B cell (primary cell): Measurements from ENCODE around the gene SHLD1. TPM values are rescaled to one million over a fixed set of nuclear protein-coding genes. Genes with fewer than 3 reads are reported as not detected.
A peak's percentile ranks its signal among the peaks of the same experiment; 100 is the strongest.

ENCODE experiments used
- ATAC-seq: fragments of 200-7000 bp; cut with Tn5 transposase; one replicate; pipeline ENCODE4 v1.10.0; 2021; ENCODE audit warnings: low read depth, mild to moderate bottlenecking, moderate number of reproducible peaks, moderate library complexity
- CTCF ChIA-PET: fragments of 350-600 bp; sonication (Branson Sonifier 250); formaldehyde crosslinking; loops from one replicate; lab custom pipeline; 2021; ENCODE audit warnings: antibody characterized with exemption, inconsistent platforms; lab: Charles Lee
- POLR2A ChIA-PET: fragments of 350-600 bp; sonication (Branson Sonifier 250); formaldehyde crosslinking; loops from one replicate; lab custom pipeline; 2021; ENCODE audit warnings: antibody characterized with exemption; lab: Charles Lee
- DNase-seq: peaks from one replicate; pipeline ENCODE4 v3.0.0; 2013
- H2AFZ ChIP-seq: 2 replicates; pipeline ENCODE4 v1.6.1; 2012; ENCODE audit warnings: mild to moderate bottlenecking, low read depth, low read length; ENCODE audit not compliant: insufficient read depth, poor library complexity, severe bottlenecking
- H3K27ac ChIP-seq, 2 donors: 1 replicate in 1 of 2; 2 replicates in 1 of 2; pipeline ENCODE4 v1.5.1; 2012 to 2013; ENCODE audit warnings: low read length in 2 of 2, mild to moderate bottlenecking in 2 of 2, moderate library complexity in 1 of 2
- H3K27me3 ChIP-seq, 4 experiments: fragments of 200-600 bp in 1 of 4; sonication (generic) in 1 of 4; replicated peaks in 1 of 4; 1 replicate in 2 of 4; 2 replicates in 2 of 4; pipeline versions ENCODE4 v1.6.1 to v1.7.0; 2013 to 2016; ENCODE audit warnings: low read length in 3 of 4, mild to moderate bottlenecking in 2 of 4, mixed read lengths in 1 of 4, moderate library complexity in 1 of 4; ENCODE audit not compliant: insufficient read depth in 4 of 4, control insufficient read depth in 3 of 4; ENCODE audit errors: control extremely low read depth in 1 of 4
- H3K36me3 ChIP-seq, 2 experiments: replicated peaks in 1 of 2; 1 replicate in 1 of 2; 2 replicates in 1 of 2; pipeline versions ENCODE4 v1.6.1 to v1.7.1; 2013; ENCODE audit warnings: low read length in 1 of 2; ENCODE audit not compliant: insufficient read depth in 2 of 2, control insufficient read depth in 1 of 2; ENCODE audit errors: control extremely low read depth in 1 of 2, extremely low read depth in 1 of 2
- H3K4me1 ChIP-seq, 2 donors: fragments of 200-600 bp in 1 of 2; sonication (generic) in 1 of 2; 1 replicate in 1 of 2; 2 replicates in 1 of 2; pipeline versions ENCODE4 v1.5.1 to v1.6.1; 2013 to 2017; ENCODE audit warnings: low read length in 2 of 2; ENCODE audit not compliant: control insufficient read depth in 2 of 2, insufficient read depth in 2 of 2
- H3K4me2 ChIP-seq: replicated peaks from 2 replicates; pipeline ENCODE3; 2012; ENCODE audit warnings: mild to moderate bottlenecking, low read depth, low read length; ENCODE audit not compliant: poor library complexity, severe bottlenecking
- H3K4me3 ChIP-seq, 5 experiments: fragments of 200-600 bp in 1 of 5; sonication (generic) in 1 of 5; 1 replicate in 3 of 5; 2 replicates in 2 of 5; pipeline versions ENCODE4 v1.5.1 to v1.7.0; 2011 to 2016; ENCODE audit warnings: low read length in 4 of 5, mild to moderate bottlenecking in 4 of 5, low read depth in 2 of 5, control low read depth in 1 of 5, moderate library complexity in 1 of 5; ENCODE audit not compliant: insufficient read depth in 1 of 5; ENCODE audit errors: control extremely low read depth in 1 of 5, extremely low read depth in 1 of 5
- H3K79me2 ChIP-seq: fragments of 200-600 bp; sonication (generic); one replicate; pipeline ENCODE4 v1.6.0; 2016; ENCODE audit warnings: low read length; ENCODE audit not compliant: control insufficient read depth, insufficient read depth
- H3K9ac ChIP-seq: fragments of 200-600 bp; sonication (generic); 2 replicates; pipeline ENCODE4 v1.6.1; 2017; ENCODE audit warnings: mild to moderate bottlenecking, low read length, moderate library complexity
- H3K9me3 ChIP-seq, 3 donors: one replicate each; pipeline versions ENCODE4 v1.6.1 to v1.7.1; 2013; ENCODE audit warnings: low read length in 2 of 3; ENCODE audit not compliant: control insufficient read depth in 2 of 3, insufficient read depth in 1 of 3; ENCODE audit errors: control extremely low read depth in 1 of 3
- H4K20me1 ChIP-seq: 2 replicates; pipeline ENCODE4 v1.6.0; 2012; ENCODE audit warnings: mild to moderate bottlenecking, low read length; ENCODE audit not compliant: insufficient read depth, control insufficient read depth, poor library complexity, severe bottlenecking
- H3K27ac Mint-ChIP-seq: one replicate; pipeline ENCODE4 v1.8.0; 2021; ENCODE audit warnings: mixed read lengths
- H3K27me3 Mint-ChIP-seq: one replicate; pipeline ENCODE4 v1.8.0; 2021; ENCODE audit warnings: mixed read lengths
- H3K4me1 Mint-ChIP-seq: one replicate; pipeline ENCODE4 v1.8.0; 2021; ENCODE audit warnings: mixed read lengths
- H3K4me3 Mint-ChIP-seq: one replicate; pipeline ENCODE4 v1.8.0; 2021; ENCODE audit warnings: mixed read lengths
- H3K9me3 Mint-ChIP-seq: one replicate; pipeline ENCODE4 v1.8.0; 2022; ENCODE audit warnings: mixed read lengths; ENCODE audit not compliant: insufficient read depth
- EZH2 ChIP-seq: IDR thresholded peaks from 2 replicates; pipeline ENCODE4 v1.6.1; 2012; ENCODE audit warnings: borderline replicate concordance, low read depth, mild to moderate bottlenecking, moderate library complexity, low read length; ENCODE audit not compliant: insufficient read depth, poor library complexity, severe bottlenecking
- WGBS: methylation state at CpG from one replicate; pipeline ENCODE4 v1.1.5; 2013; ENCODE audit warnings: missing lambda C conversion rate; ENCODE audit not compliant: insufficient coverage; 5-methylcytosine and 5-hydroxymethylcytosine counted together
- intact Hi-C: fragments of 100-400 bp; cut with micrococcal nuclease; formaldehyde crosslinking; loops from one replicate; pipeline ENCODE4 v1.10.0; 2022
- polyA plus RNA-seq: library from polyadenylated mRNA; depleted of rRNA; stranded (reverse); fragments of >200 nt; gene quantifications from 2 replicates; pipeline ENCODE4 v1.2.3, GENCODE V29; 2012
- total RNA-seq, 2 donors: library from RNA; stranded (reverse); fragments of 120-200 nt in 1 of 2; gene quantifications; 1 replicate in 1 of 2; 2 replicates in 1 of 2; pipeline versions ENCODE4 v1.2.3 to v1.2.4, GENCODE V29; 2013 to 2022
- TF ChIP-seq, protein P1 (sequence below): fragments of 200-600 bp; IDR thresholded peaks from one replicate; pipeline ENCODE4 v1.8.0; 2022; ENCODE audit warnings: antibody characterized with exemption, mild to moderate bottlenecking

SHLD1 gene
- total and polyA plus RNA-seq, 2 donors (not counting 1 experiment from before 2014, with no cell fraction given), result 15.4 to 18.5 TPM

DNA sequence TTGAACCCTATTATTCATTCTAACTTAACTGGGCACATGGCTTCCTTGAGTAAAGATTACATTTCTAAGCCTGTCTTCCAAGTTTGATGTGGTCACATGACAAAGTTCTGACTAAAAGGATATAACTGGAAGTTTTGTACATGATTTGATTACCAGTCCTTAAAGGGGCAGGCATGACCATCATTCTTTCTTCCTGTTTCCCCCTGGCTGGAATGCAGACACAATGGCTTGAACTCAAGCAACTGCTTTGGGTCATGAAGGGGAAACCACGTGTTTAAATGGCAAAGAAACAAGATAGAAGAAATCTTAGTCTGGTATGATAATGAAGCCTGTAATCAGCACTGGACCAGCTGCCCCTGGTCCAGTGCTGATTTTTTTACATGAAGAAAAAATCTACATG is 15.6 kb upstream of the SHLD1 start:
- H3K9me3 Mint-ChIP-seq, result no peaks in the 10 kb centered on the region
- no peak overlapping the region for H3K27ac ChIP-seq
- H3K79me2 ChIP-seq, result no peaks in the 10 kb centered on the region
- no peak for ATAC-seq
- no peak overlapping the region for H3K9ac ChIP-seq
- peaks cover 17 to 18% of the 10 kb centered on the region in 2 donors for H3K4me1 ChIP-seq
- TF ChIP-seq EZH2, result no peak
- TF ChIP-seq, protein P1, sequence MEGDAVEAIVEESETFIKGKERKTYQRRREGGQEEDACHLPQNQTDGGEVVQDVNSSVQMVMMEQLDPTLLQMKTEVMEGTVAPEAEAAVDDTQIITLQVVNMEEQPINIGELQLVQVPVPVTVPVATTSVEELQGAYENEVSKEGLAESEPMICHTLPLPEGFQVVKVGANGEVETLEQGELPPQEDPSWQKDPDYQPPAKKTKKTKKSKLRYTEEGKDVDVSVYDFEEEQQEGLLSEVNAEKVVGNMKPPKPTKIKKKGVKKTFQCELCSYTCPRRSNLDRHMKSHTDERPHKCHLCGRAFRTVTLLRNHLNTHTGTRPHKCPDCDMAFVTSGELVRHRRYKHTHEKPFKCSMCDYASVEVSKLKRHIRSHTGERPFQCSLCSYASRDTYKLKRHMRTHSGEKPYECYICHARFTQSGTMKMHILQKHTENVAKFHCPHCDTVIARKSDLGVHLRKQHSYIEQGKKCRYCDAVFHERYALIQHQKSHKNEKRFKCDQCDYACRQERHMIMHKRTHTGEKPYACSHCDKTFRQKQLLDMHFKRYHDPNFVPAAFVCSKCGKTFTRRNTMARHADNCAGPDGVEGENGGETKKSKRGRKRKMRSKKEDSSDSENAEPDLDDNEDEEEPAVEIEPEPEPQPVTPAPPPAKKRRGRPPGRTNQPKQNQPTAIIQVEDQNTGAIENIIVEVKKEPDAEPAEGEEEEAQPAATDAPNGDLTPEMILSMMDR, result no peak
- H2AFZ ChIP-seq, result no peak overlapping the region
- no peak overlapping the region for H3K4me2 ChIP-seq
- WGBS, result 100% methylated on average over 1 of the region's 1 CpG
- ChIA-PET CTCF (interaction anchor here (0.9 kb wide), 1 partner anchor 54 kb away, joined by 3 read pairs; no protein-coding TSS in a partner anchor), POLR2A (interaction anchor here (0.6 kb wide), 1 partner anchor 652 kb away, joined by 6 read pairs; no protein-coding TSS in a partner anchor)
- peaks cover 25% of the 10 kb centered on the region for H3K4me1 Mint-ChIP-seq
- H3K27me3 Mint-ChIP-seq, result peaks cover 66% of the 10 kb centered on the region
- H3K27ac Mint-ChIP-seq, result no peak overlapping the region
- DNase-seq, result no peak
- intact Hi-C loops, result loop anchor here (5.0 kb wide), 1 partner anchor 42 kb away; no protein-coding TSS in a partner anchor
- H4K20me1 ChIP-seq, result peaks cover 7% of the 10 kb centered on the region
- H3K36me3 ChIP-seq, result no peaks in the 10 kb centered on the region
- peaks cover 0 to 7% (median 0%) of the 10 kb centered on the region in 3 donors for H3K9me3 ChIP-seq
- no peak overlapping the region for H3K4me3 Mint-ChIP-seq
- peaks cover 0 to 74% (median 44%) of the 10 kb centered on the region in 4 experiments for H3K27me3 ChIP-seq
- H3K4me3 ChIP-seq, result no peak overlapping the region

DNA sequence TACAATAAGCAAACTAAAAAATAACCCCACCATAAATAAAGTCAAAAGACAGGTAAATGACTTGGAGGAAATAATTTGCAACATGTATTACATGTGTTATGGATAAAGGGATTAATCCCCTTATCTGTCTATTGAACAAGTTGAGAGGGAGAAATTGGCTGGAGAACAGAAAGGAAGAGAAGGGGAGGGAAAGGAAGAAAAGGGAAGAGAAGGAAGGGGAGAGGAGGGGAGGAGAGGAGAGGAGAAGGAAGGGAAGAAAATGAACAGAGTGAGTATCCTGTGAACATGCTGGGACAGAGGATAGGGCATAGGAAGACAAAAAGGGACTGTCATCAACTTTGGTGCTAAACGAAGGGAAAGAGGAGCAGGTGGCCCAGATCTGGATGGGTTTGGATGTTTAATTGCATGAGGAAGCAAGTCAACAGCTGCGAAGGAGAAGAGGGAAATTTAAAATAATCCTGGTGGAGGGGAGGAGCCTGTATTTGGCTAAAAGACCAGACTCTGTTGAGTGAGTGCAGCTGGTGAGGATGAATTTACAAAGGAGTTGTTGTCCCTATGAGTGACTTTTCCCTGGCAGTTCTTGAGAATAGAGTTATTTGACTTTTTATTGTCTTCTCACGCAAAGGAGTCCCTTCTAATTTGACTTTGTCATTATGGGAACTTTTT is 14.2 kb upstream of the SHLD1 start:
- H3K4me3 Mint-ChIP-seq, result no peak overlapping the region
- H3K9me3 ChIP-seq, result peaks cover 0 to 7% (median 0%) of the 10 kb centered on the region in 3 donors
- no peak for TF ChIP-seq EZH2
- TF ChIP-seq, protein P1, result no peak
- DNase-seq (no peak), ATAC-seq (no peak)
- peaks cover 17 to 18% of the 10 kb centered on the region in 2 donors for H3K4me1 ChIP-seq
- ChIA-PET POLR2A (no interaction called here), CTCF (no interaction called here)
- no peaks in the 10 kb centered on the region for H3K79me2 ChIP-seq
- H3K9ac ChIP-seq, result no peak overlapping the region
- intact Hi-C loops, result loop anchor here (5.0 kb wide), 1 partner anchor 44 kb away; no protein-coding TSS in a partner anchor
- H2AFZ ChIP-seq, result no peak overlapping the region
- H3K27me3 Mint-ChIP-seq, result peaks cover 65% of the 10 kb centered on the region
- H3K27me3 ChIP-seq, result peaks cover 0 to 74% (median 50%) of the 10 kb centered on the region in 4 experiments
- H3K27ac ChIP-seq, result no peak overlapping the region
- no peak overlapping the region for H3K4me2 ChIP-seq
- peak overlapping the region; percentile 41 for H3K27ac Mint-ChIP-seq
- WGBS, result 69% methylated on average over 2 of the region's 3 CpGs
- H3K4me1 Mint-ChIP-seq, result peaks cover 25% of the 10 kb centered on the region
- H3K36me3 ChIP-seq, result no peaks in the 10 kb centered on the region
- H4K20me1 ChIP-seq, result peaks cover 7% of the 10 kb centered on the region
- no peaks in the 10 kb centered on the region for H3K9me3 Mint-ChIP-seq
- no peak overlapping the region for H3K4me3 ChIP-seq
